Measurements from ENCODE around the gene HEG1.

DNA sequence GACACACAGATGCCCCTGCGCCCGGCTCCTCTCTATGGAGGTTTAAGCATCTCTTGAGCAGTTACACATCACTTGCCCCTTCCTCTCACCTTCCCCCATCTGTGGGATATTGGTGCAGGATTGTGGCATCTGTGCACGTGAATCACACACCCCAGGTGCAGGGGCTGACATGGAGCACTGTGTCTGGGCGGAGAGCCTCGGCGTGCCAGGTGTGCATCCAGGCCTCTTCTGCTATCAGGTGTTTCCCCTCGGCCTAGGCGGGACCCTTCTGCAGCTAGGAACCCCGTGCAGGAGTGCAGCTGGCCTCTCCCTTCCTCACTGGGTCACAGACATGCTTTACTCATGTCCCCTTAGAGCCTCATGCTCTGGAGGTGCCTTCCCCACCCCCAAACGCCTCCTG, 87.8 kb downstream of the HEG1 start:
- TF ChIP-seq, protein P1, sequence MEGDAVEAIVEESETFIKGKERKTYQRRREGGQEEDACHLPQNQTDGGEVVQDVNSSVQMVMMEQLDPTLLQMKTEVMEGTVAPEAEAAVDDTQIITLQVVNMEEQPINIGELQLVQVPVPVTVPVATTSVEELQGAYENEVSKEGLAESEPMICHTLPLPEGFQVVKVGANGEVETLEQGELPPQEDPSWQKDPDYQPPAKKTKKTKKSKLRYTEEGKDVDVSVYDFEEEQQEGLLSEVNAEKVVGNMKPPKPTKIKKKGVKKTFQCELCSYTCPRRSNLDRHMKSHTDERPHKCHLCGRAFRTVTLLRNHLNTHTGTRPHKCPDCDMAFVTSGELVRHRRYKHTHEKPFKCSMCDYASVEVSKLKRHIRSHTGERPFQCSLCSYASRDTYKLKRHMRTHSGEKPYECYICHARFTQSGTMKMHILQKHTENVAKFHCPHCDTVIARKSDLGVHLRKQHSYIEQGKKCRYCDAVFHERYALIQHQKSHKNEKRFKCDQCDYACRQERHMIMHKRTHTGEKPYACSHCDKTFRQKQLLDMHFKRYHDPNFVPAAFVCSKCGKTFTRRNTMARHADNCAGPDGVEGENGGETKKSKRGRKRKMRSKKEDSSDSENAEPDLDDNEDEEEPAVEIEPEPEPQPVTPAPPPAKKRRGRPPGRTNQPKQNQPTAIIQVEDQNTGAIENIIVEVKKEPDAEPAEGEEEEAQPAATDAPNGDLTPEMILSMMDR (IDR thresholded peaks at IDR 0.05; ENCODE audit: low read depth, low read length), result no peak
- no peak for TF ChIP-seq POLR2A (IDR thresholded peaks at IDR 0.05; ENCODE audit: extremely low read depth, insufficient read length)
- TF ChIP-seq, protein P2, sequence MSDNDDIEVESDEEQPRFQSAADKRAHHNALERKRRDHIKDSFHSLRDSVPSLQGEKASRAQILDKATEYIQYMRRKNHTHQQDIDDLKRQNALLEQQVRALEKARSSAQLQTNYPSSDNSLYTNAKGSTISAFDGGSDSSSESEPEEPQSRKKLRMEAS (IDR thresholded peaks at IDR 0.05; ENCODE audit: low read depth, low read length), result no peak
- no peak for TF ChIP-seq MYC (IDR thresholded peaks at IDR 0.05; ENCODE audit: low read depth, low read length)

Measured in NB4 (cell line).